22Rv1 (cell line): ENCODE measurements around the gene DYNLT1.

ENCODE experiments used
- H3K27ac ChIP-seq: fragments of 450-650 bp; 2 replicates; pipeline ENCODE4 v1.5.1; 2017
- CTCF ChIP-seq: fragments of 450-650 bp; IDR thresholded peaks from 2 replicates; pipeline ENCODE4 v1.5.1; 2017; ENCODE audit warnings: mild to moderate bottlenecking
- ZFX ChIP-seq: fragments of 450-650 bp; IDR thresholded peaks from 2 replicates; pipeline ENCODE4 v1.6.1; 2017; ENCODE audit warnings: antibody characterized with exemption, borderline replicate concordance

The DYNLT1 gene

DNA sequence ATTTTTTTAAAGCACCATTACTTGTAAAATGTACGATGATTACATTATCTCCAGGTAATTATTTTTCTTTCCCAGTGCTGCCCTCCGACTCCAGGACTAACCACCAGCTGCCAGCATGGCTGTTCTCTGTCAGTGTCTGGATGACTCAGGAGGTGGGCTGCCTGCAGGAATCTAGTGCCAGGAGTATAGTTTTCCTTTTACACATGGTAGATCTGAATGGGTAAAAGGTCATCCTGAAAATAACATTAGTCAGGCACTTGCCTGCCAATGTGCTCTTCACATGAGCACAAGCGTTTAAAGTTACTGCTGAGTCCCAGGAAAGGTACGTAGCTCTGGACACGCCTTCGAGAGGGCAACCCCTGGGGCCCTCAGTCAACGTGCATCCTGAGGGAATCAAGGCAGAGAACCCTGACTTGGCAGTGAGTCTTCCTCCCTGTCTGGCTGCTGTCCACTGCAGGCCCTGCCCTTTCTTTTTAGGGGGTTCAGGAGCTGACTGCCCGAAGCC is 2.4 kb downstream of the DYNLT1 start:
- no peak overlapping the region for H3K27ac ChIP-seq

GRCh38 chr6:158640519-158640918 is 4.0 kb downstream of the DYNLT1 start:
- no peak overlapping the region for H3K27ac ChIP-seq
- no peak for TF ChIP-seq ZFX
- TF ChIP-seq CTCF: no peak

More for the DNA sequence above, 2.4 kb downstream of the DYNLT1 start:
- TF ChIP-seq ZFX: no peak
- TF ChIP-seq CTCF: no peak

DNA sequence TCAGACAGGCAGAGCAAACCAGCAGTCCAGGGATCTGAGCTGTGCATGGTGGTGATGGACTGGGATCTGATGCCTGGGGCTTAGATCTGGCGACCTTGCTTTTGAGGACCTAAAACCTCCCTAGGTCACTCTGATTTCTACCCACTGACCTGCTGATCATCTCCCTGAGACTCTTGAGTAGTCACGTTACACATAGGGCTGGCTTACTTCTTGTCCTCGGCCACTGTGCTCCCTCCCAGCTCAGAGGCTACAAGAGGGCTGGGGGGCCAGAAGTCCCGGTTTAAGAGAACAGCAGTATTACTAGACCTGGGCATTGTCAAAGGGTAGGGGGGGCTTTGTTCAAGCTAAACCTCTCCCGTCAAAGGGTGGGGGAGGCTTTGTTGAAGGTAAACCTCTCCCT is 5.5 kb downstream of the DYNLT1 start:
- no peak for TF ChIP-seq ZFX
- no peak for TF ChIP-seq CTCF
- no peak overlapping the region for H3K27ac ChIP-seq

DNA sequence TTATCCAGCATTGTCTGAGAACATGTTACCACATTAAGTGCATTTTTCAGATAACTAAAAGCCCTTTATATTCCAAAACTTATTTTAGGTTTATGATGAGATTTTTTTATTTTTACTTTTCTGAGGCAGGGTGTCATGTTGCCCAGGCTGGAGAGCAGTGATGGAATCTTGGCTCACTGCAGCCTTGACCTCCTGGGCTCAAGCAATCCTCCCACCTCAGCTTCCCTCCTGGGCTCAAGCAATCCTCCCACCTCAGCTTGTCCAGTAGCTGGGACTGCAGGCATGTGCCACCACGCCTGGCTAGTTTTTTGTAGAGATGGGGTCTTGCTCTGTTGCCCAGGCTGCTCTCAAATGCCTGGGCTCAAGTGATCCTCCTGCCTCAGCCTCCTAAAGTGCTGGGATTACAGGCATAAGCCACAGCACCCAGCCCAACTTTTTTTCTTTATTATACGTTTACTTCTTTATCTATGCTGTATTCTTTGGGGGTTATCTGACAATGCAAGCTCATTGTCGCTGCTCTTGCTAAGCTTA is 6.2 kb downstream of the DYNLT1 start:
- no peak for TF ChIP-seq ZFX
- TF ChIP-seq CTCF: no peak
- H3K27ac ChIP-seq: no peak overlapping the region

DNA sequence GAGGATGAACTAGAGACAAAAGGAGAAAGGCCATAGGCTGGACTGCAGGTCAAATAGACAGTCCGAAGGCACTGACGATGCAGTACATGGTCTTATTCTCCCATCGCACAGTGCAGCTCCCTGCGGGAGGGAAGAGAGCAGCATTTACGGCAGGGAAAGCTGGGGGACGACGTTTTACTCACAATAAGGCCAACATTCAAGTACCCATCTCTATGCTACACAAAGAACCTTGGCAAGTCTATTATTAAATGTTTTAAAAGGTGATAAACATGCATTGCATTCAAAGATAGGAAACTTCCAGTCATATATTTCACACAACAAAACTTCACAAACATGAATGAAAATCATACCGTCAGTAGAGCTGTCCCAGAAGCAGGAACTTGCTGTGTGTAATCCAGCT is 7.8 kb downstream of the DYNLT1 start:
- no peak overlapping the region for H3K27ac ChIP-seq
- no peak for TF ChIP-seq ZFX
- TF ChIP-seq CTCF: no peak

DNA sequence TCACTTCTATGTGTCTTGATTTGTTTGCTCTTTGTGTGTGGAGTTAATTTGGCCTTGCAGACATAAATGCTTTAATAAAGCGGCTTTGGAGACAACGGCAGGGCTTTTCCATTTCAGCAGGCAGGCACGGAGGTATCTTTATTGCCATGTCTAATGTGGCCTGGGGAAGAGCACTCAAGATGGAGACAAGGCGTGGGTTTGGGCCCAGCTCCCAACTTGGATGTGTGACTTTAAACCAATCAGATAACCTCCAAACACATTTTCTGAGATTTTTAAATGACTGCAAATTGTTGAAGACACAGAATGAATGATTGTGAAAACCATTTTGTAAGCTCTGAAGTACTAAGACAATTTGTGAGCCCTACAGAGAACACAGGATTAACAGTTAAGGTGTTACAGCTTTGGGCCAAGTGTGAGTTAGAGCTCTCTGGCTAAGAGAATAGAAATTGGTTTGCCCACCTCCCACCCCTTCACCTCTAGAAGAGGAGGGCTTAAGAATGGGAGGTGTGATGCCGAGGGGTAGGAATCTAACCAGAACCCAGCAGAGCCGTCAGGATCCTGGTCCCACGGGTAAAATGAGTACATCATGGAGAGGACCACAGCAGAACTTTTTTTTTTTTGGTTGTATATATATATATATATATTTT is 9.0 kb downstream of the DYNLT1 start:
- TF ChIP-seq ZFX: no peak
- no peak for TF ChIP-seq CTCF
- H3K27ac ChIP-seq: 0 out of 2 replicates have a peak overlapping the region, but pooled peaks have one; percentile 10

- TF ChIP-seq CTCF: no peak
- no peak for TF ChIP-seq ZFX
Measured at GRCh38 chr6:158634695-158635426, 9.7 kb downstream of the DYNLT1 start.

More at GRCh38 chr6:158634695-158635426, 9.7 kb downstream of the DYNLT1 start:
- H3K27ac ChIP-seq: 0 out of 2 replicates have a peak overlapping the region, but pooled peaks have one; percentile 10
